LNCaP clone FGC (cell line): ENCODE measurements around the gene ADM2.

Experiments used
- DNase-seq: peaks from one replicate; pipeline ENCODE4 v3.0.0-alpha.2; 2011; ENCODE audit warnings: low read depth
- H3K4me3 ChIP-seq: 2 replicates; pipeline ENCODE4 v1.5.1; 2011; ENCODE audit warnings: mild to moderate bottlenecking, low read depth, low read length, control low read depth
- CTCF ChIP-seq: IDR thresholded peaks from 2 replicates; pipeline ENCODE4 v1.5.1; 2012; ENCODE audit warnings: mild to moderate bottlenecking; ENCODE audit not compliant: control insufficient read depth, insufficient read depth; ENCODE audit errors: extremely low read depth

The ADM2 gene

DNA sequence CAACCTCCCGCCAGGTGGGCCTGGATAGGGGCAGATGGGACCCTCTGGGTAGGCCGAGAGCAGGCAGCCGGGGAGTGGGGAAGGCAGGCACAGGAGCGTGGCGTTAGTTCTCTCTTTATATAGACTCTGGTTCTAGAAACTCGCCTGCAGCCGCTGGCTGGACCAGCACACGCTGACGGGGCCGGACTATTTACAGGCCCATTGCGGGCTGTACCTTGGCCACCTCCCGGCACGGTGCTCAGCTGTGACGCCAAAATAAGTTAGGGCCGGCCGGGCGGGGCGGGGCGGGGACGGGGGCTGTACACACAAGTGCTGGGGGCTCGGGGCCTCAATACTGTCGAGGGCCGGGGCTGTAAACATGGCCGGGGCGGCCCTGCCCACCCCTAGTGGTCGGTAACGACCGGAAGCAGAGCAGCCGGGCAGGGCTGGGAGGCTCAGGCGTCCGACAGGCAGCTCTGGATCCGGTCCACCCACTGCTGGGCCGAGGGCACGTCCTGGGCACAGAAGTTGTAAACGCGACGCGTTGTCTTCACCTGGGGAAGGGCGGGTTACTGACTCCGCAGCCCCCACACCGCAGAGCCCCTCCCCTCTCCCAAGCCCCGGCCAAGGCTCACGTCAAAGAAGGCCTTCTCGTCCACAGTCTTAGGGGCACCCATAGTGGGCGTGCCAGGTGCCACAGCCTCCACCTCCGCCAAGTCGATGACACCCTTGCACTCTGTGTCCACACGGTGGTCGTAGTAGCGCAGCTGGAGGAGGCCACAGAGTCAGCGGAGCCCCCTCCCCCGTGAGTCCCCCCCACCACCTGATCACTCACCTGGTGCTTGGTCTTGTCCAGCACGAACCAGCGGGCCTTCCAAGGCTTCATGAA is 34.4 kb upstream of the ADM2 start:
- TF ChIP-seq CTCF, result no peak
- no peak for DNase-seq
- H3K4me3 ChIP-seq, result no peak overlapping the region

GRCh38 chr22:50447576-50448551 is 33.5 kb upstream of the ADM2 start:
- no peak for DNase-seq
- no peak overlapping the region for H3K4me3 ChIP-seq
- TF ChIP-seq CTCF, result no peak

GRCh38 chr22:50452649-50453048 is 28.7 kb upstream of the ADM2 start:
- H3K4me3 ChIP-seq, result no peak overlapping the region
- DNase-seq, result no peak
- TF ChIP-seq CTCF, result no peak

DNA sequence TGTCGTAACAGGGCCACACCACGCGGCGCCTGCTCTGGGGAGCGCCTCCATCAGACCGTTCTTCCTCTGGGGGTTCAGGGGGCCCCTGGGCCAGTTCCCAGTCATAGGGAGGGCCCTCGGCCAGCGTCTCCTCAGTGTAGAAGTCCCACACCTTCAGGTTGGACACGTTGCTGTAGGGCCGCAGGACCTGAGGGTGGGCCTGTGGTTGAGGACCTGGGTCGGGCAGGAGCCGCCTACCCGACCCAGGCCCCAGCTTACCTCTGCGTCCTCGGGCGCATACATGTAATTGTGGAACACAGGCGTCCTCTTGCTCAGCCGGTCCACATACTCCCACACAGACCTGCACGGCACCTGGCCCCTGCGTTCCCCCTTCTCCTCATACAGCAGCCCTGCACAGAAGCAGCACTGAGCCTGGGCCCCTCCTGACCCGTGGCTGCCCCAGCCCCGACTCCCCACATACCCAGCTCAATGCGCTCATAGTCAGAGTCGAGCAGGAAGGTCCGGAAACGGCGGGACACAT is 26.7 kb upstream of the ADM2 start:
- no peak for TF ChIP-seq CTCF
- no peak overlapping the region for H3K4me3 ChIP-seq
- no peak for DNase-seq

DNA sequence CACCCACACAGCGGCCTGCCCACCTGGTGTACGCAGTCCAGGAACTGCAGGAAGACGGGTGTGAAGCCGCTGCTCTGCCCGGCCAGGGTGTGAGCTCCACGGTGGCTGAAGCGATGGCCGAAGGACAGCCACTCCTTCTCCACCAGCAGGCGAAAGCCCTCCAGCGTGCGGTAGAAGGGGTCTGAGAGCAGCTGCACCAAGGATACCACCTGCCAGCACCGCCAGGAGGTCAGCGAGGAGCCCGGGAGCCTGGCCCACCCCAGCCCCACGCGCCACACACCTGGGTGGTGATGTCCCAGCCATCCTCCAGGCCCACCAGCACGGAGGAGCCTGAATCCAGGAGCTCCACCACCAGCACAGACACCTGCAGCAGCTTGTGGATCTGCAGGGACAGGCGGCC is 26.1 kb upstream of the ADM2 start:
- no peak for TF ChIP-seq CTCF
- no peak overlapping the region for H3K4me3 ChIP-seq
- no peak for DNase-seq

DNA sequence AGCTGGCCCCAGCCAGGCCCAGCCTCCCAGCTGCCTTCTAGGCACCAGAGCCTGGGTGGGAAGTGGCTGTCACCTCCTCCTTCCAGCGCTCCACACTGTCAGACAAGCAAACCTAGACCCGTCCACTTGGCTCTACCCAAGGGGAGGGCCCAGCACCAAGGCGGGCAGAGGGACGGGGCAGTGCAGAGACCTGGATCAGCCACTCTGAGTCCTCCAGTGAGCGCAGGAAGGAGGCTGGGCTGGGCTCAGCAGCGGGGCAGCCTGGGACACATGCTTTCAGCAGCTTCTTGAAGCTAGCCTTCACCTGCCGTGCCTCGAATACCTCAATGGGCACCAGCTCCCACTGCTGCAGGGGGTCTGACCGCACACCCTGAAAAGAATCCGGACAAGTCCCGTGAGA is 25.3 kb upstream of the ADM2 start:
- TF ChIP-seq CTCF, result no peak
- H3K4me3 ChIP-seq, result no peak overlapping the region
- DNase-seq, result no peak
